Measurements from ENCODE around the gene CD40LG.

Gene CD40LG

GRCh38 chrX:136647677-136648360 is at the start of gene CD40LG:
Gene CD40LG, plus strand, starts transcription at chrX:136648158. Its CDS starts 91 bp downstream, at chrX:136648249.
- DNase-seq, result no peak

- DNase-seq, result no peak
Observed at GRCh38 chrX:136598631-136599030, 49.3 kb upstream of the CD40LG start.

GRCh38 chrX:136600059-136600458 is 47.9 kb upstream of the CD40LG start:
- DNase-seq, result no peak

GRCh38 chrX:136607236-136607635 is 40.7 kb upstream of the CD40LG start:
- no peak for DNase-seq

- peak; percentile 57 to 64 for DNase-seq
Observed at GRCh38 chrX:136608295-136608933, 39.5 kb upstream of the CD40LG start.

GRCh38 chrX:136616987-136617685 is 30.8 kb upstream of the CD40LG start:
- DNase-seq, result no peak

- peak; percentile 47 to 56 for DNase-seq
Observed at GRCh38 chrX:136619899-136620505, 28.0 kb upstream of the CD40LG start.

GRCh38 chrX:136620780-136621179 is 27.2 kb upstream of the CD40LG start:
- DNase-seq, result no peak

- DNase-seq, result no peak
Observed at GRCh38 chrX:136622568-136622967, 25.4 kb upstream of the CD40LG start.

GRCh38 chrX:136623396-136623795 is 24.6 kb upstream of the CD40LG start:
- peak; percentile 56 to 63 for DNase-seq

- peak in 1 of 2 experiments; percentile 17 for DNase-seq
Observed at GRCh38 chrX:136625246-136625645, 22.7 kb upstream of the CD40LG start.

- no peak for DNase-seq
Observed at GRCh38 chrX:136626237-136626636, 21.7 kb upstream of the CD40LG start.

GRCh38 chrX:136626891-136627290 is 21.1 kb upstream of the CD40LG start:
- no peak for DNase-seq

- peak; percentile 56 to 60 for DNase-seq
Observed at GRCh38 chrX:136627409-136627808, 20.5 kb upstream of the CD40LG start.

GRCh38 chrX:136629084-136629750 is 18.7 kb upstream of the CD40LG start:
- DNase-seq, result peak in 1 of 2 experiments; percentile 21

GRCh38 chrX:136630881-136631280 is 17.1 kb upstream of the CD40LG start:
- DNase-seq, result peak in 1 of 2 experiments; percentile 16

- DNase-seq, result peak in 1 of 2 experiments; percentile 21
Observed at GRCh38 chrX:136635235-136635634, 12.7 kb upstream of the CD40LG start.

GRCh38 chrX:136636121-136636520 is 11.8 kb upstream of the CD40LG start:
- peak in 1 of 2 experiments; percentile 17 for DNase-seq

- peak in 1 of 2 experiments; percentile 23 for DNase-seq
Observed at GRCh38 chrX:136639506-136640176, 8.3 kb upstream of the CD40LG start.

GRCh38 chrX:136643243-136643642 is 4.7 kb upstream of the CD40LG start:
- DNase-seq, result no peak

GRCh38 chrX:136646602-136647239 is 1.2 kb upstream of the CD40LG start:
- peak; percentile 56 to 58 for DNase-seq

- no peak for DNase-seq
Observed at GRCh38 chrX:136650811-136651210, 2.9 kb downstream of the CD40LG start.

Data from activated T-cell treated with anti-CD3 and anti-CD28 coated beads, Interleukin-2, amount 50 U/mL, for 48 hours (primary cell).